GM12864 (cell line): ENCODE data around the gene ZNF813.
"Not testable (repeated sequence)": the region's sequence is repeated elsewhere in the genome, so short reads cannot be mapped to it uniquely, and the experiment has no call there.

ENCODE experiments used
- DNase-seq: peaks from one replicate; pipeline ENCODE4 v3.0.0-alpha.2; 2011; ENCODE audit warnings: low read depth
- H3K4me3 ChIP-seq: 2 replicates; pipeline ENCODE4 v1.5.1; 2011; ENCODE audit warnings: mild to moderate bottlenecking, low read depth, low read length, control low read depth
- TF ChIP-seq, protein P1 (sequence below): IDR thresholded peaks from 2 replicates; pipeline ENCODE4 v1.5.1; 2011; ENCODE audit warnings: low read depth, mild to moderate bottlenecking, moderate library complexity, low read length, control low read depth, inconsistent platforms; ENCODE audit errors: missing control alignments

Gene ZNF813

DNA sequence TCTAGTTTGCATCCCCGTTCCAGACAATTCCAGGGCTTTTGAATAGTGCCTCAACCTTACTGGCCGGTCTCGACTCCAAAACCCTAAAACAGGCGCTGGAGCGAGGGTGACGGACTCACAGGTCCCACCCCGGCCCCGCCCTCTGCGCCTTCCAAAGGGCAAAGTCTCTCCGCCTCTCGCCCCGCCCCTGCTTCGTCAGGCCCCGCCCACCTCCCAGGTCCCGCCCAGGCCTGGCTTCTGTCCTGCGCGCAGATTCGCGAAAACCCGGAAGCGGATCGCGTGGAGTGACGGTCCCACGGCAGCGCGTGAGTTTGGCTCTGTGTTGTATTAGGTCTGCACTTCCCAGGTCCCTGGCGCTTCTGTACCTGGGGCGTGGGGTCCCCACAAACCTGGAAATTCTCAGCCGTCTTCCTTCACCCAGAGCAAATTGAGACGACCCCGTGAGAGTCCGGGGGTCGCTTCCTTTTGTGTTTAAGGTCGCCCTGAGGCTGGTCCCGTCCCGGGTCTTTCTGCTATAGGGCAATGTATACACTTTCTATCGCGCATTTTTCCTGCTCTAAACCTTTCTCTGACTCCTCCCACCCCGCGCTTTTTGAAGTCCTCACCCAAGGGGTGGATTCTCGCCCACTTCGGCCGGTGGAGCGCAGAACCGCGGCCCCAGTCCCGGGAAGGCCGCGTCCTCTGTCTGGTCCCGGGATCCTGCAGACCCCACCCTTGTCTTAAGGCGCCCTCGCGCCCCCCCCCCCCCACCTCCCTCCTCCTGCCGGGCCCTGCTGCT is at the start of gene ZNF813:
Gene ZNF813, plus strand, starts transcription at position 249 of the 778 bp plus-strand sequence. CDS start 16,090 bp downstream, outside the sequence.
- peak; percentile 64 for DNase-seq
- TF ChIP-seq, protein P1, sequence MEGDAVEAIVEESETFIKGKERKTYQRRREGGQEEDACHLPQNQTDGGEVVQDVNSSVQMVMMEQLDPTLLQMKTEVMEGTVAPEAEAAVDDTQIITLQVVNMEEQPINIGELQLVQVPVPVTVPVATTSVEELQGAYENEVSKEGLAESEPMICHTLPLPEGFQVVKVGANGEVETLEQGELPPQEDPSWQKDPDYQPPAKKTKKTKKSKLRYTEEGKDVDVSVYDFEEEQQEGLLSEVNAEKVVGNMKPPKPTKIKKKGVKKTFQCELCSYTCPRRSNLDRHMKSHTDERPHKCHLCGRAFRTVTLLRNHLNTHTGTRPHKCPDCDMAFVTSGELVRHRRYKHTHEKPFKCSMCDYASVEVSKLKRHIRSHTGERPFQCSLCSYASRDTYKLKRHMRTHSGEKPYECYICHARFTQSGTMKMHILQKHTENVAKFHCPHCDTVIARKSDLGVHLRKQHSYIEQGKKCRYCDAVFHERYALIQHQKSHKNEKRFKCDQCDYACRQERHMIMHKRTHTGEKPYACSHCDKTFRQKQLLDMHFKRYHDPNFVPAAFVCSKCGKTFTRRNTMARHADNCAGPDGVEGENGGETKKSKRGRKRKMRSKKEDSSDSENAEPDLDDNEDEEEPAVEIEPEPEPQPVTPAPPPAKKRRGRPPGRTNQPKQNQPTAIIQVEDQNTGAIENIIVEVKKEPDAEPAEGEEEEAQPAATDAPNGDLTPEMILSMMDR: no peak
- H3K4me3 ChIP-seq: peak within 1 kb of the TSS; percentile 88

DNA sequence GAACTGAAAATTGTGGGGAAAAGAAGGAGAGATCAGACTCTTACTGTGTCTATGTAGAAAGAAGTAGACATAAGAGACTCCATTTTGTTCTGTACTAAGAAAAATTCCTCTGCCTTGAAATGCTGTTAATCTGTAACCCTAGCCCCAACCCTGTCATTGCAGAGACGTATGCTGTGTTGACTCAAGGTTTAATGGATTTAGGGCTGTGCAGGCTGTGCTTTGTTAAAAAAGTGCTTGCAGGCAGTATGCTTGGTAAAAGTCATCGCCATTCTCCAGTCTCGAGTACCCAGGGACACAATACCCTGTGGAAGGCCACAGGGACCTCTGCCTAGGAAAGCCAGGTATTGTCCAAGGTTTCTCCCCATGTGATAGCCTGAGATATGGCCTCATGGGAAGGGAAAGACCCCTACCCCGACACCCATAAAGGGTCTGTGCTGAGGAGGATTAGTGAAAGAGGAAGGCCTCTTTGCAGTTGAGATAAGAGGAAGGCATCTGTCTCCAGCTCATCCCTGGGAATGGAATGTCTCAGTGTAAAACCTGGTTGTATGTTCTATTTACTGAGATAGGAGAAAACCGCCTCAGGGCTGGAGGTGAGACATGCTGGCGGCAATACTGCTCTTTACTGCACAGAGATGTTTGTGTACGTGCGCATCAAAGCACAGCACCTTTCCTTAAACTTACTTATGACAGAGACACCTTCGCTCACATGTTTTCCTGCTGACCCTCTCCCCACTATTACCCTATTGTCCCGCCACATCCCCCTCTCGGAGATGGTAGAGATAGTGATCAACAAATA is 46.8 kb upstream of the ZNF813 start:
- not testable (repeated sequence) for H3K4me3 ChIP-seq, DNase-seq

DNA sequence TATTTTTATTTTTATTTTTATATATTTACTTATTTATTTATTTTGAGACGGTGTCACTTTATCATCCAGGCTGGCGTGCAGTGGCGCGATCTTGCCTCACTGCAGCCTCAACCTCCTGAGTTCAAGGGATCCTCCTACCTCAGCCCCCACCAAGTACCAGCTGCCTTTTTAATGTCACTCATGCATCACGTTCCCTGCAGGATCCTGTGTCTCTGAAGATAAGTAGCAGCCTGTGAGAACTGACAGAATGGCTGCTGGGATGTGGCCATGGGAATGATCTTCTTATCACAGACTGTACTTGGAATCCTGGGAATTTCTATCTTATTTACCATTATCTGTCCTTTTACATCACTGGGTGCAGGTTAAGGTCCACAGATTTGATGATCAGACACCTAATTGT is 45.0 kb upstream of the ZNF813 start:
- TF ChIP-seq, protein P1: no peak
- DNase-seq: no peak
- no peak overlapping the region for H3K4me3 ChIP-seq

DNA sequence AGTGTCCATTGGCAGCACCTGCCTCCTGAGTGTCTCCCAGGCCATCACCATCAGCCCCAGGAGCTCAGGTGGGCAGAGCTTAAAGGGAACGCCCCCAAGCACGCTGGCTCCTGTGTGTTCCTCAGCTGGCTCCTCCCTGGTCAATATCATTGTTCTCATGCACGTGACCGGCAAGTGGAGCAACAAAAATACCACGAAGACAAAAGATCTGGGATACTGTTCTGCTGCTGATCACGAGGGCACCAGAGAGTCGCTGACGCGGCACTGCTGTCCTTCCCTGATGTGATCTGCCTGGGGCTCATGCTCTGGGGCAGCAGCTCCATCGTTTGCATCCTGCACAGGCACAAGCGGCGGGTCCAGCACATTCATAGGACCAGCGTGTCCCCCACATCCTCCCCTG is 44.5 kb upstream of the ZNF813 start:
- not testable (repeated sequence) for H3K4me3 ChIP-seq, DNase-seq

DNA sequence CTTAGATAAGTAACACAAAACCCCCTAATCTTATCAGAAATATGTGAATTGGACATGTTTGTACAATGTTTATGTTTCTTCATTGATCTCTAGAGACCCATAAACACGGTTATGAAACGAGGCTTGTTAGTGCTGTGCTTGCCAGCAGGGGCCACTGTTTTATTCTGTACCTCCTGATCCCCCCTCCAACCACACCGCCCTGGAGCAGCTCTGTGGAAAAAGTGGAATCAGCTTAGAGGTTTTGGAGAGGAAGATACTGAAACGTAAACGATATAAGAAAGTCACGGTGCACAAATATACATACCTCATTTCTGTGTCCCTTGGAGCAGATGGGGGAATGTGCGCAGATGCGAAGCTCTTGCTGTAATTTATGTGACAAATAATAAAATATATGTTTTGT is 43.9 kb upstream of the ZNF813 start:
- DNase-seq, H3K4me3 ChIP-seq: not testable (repeated sequence)

DNA sequence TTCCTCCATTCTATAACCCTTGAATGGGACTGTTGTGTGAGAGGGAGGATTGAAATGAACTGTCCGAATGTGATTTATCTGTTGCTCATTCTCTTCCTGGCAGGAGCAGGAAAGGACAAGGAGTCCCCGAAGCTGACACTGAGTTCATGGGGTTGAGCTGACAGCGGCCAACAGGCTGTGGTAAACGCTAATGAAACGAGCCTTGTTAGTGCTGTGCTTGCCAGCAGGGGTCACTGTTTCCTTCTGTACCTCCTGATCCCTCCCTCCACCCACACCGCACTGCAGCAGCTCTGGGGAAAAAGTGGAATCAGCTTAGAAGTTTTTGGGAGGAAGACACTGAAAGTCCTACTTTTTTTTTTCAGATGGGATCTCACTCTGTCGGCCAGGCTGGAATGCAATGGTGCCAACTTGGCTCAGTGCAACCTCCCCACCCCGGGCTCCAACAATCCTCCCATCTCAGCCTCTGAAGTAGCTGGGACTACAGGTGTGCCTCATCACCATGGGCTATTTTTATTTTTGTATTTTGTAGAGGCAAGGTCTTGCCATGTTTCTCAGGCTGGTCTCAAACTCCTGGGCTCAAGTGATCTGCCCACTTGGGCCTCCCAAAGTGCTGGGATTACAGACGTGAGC is 42.5 kb upstream of the ZNF813 start:
- peak; percentile 16 for DNase-seq
- no peak overlapping the region for H3K4me3 ChIP-seq
- TF ChIP-seq, protein P1: peak; percentile 74

- TF ChIP-seq, protein P1: peak; percentile 21
- peak; percentile 55 for DNase-seq
- peak within 1 kb of the TSS; percentile 83 for H3K4me3 ChIP-seq
These were observed 36.0 kb upstream of the ZNF813 start, which contains the start of gene ZNF761 for GRCh38 chr19:53431399-53432087. ZNF761 (plus strand) TSS chr19:53431984; CDS start chr19:53447269, 15,285 bp downstream.
